GM18508 (cell line): ENCODE results near the gene SMG7.

ENCODE experiments used
- ATAC-seq: cut with Tn5 transposase; IDR thresholded peaks from one replicate; pipeline ENCODE4 v1.9.1; 2021; ENCODE audit warnings: moderate number of reproducible peaks; ENCODE audit not compliant: insufficient read depth, unreplicated experiment

Gene SMG7

GRCh38 chr1:183582021-183582713 is 109.9 kb downstream of the SMG7 start:
- no peak for ATAC-seq

GRCh38 chr1:183583466-183583865 is 111.2 kb downstream of the SMG7 start:
- no peak for ATAC-seq

- no peak for ATAC-seq
Observed at GRCh38 chr1:183584147-183584546, 111.8 kb downstream of the SMG7 start.

GRCh38 chr1:183585038-183585437 is 112.7 kb downstream of the SMG7 start:
- no peak for ATAC-seq

- ATAC-seq: no peak
Observed at GRCh38 chr1:183586455-183586854, 114.2 kb downstream of the SMG7 start.

- no peak for ATAC-seq
Observed at GRCh38 chr1:183586926-183587325, 114.6 kb downstream of the SMG7 start.

GRCh38 chr1:183588827-183589226 is 116.5 kb downstream of the SMG7 start:
- ATAC-seq: no peak

- ATAC-seq: no peak
Observed at GRCh38 chr1:183589384-183589783, 117.1 kb downstream of the SMG7 start.

GRCh38 chr1:183589874-183590243 is 117.6 kb downstream of the SMG7 start:
- no peak for ATAC-seq

- peak; percentile 64 for ATAC-seq
Observed at GRCh38 chr1:183590244-183591191, 118.2 kb downstream of the SMG7 start, which contains the start of gene NCF2. TSS of gene NCF2 (minus strand) at chr1:183590459. CDS start at chr1:183590329, 130 bp downstream.

- ATAC-seq: no peak
Observed at GRCh38 chr1:183592733-183593132, 120.4 kb downstream of the SMG7 start.

- peak; percentile 44 for ATAC-seq
Observed at GRCh38 chr1:183593356-183593755, 121.1 kb downstream of the SMG7 start.

- no peak for ATAC-seq
Observed at GRCh38 chr1:183595537-183595936, 123.2 kb downstream of the SMG7 start.

GRCh38 chr1:183596500-183596899 is 124.2 kb downstream of the SMG7 start:
- ATAC-seq: no peak

GRCh38 chr1:183597656-183598347 is 125.5 kb downstream of the SMG7 start:
- no peak for ATAC-seq

- ATAC-seq: peak; percentile 39
Observed at GRCh38 chr1:183598386-183598785, 126.1 kb downstream of the SMG7 start.

- ATAC-seq: no peak
Observed at GRCh38 chr1:183600136-183600535, 127.8 kb downstream of the SMG7 start.

GRCh38 chr1:183600634-183601033 is 128.3 kb downstream of the SMG7 start:
- ATAC-seq: no peak

- ATAC-seq: no peak
Observed at GRCh38 chr1:183602510-183602909, 130.2 kb downstream of the SMG7 start.
